Measurements from ENCODE around the gene PHF19. TPM values are rescaled to one million over a fixed set of nuclear protein-coding genes. Genes with fewer than 3 reads are reported as not detected.

Gene PHF19
- total RNA-seq, 5 donors from 2014 or later (not counting 1 experiment from before 2014, with no cell fraction given), result 92.8 to 184 (median 166) TPM

GRCh38 chr9:120922404-120923195 is 45.6 kb upstream of the PHF19 start:
- no peak for ATAC-seq (replicated peaks in 1 of 4)

GRCh38 chr9:120921661-120922181 is 44.7 kb upstream of the PHF19 start:
- H3K36me3 ChIP-seq (ENCODE audit: control insufficient read depth in 2 of 2, extremely low read depth in 1 of 2, insufficient read depth in 1 of 2, low read length in 1 of 2), result peaks cover 11 to 70% of the 10 kb centered on the region in 2 donors
- H3K4me3 ChIP-seq (ENCODE audit: control insufficient read depth in 1 of 2, extremely low read depth in 1 of 2, low read length in 1 of 2), result peak overlapping the region in 1 of 2 donors; percentile 37
- H3K36me3 Mint-ChIP-seq, result peaks cover 75% of the 10 kb centered on the region

More at GRCh38 chr9:120922404-120923195, 45.6 kb upstream of the PHF19 start:
- Histone ChIP-seq H3K4me3 (ENCODE audit: control insufficient read depth in 1 of 2, extremely low read depth in 1 of 2, low read length in 1 of 2) (peak overlapping the region in 1 of 2 donors; percentile 37), H3K27ac (ENCODE audit: low read length) (peak overlapping the region; percentile 99), H3K9me3 (no peaks in the 10 kb centered on the region), H3K4me1 (ENCODE audit: control insufficient read depth in 1 of 2, extremely low read depth in 1 of 2, insufficient read depth in 2 of 2, low read length in 2 of 2) (peaks cover 27 to 97% of the 10 kb centered on the region in 2 experiments), H3K36me3 (ENCODE audit: control insufficient read depth in 2 of 2, extremely low read depth in 1 of 2, insufficient read depth in 1 of 2, low read length in 1 of 2) (peaks cover 11 to 61% of the 10 kb centered on the region in 2 donors), H3K27me3 (replicated peaks in 1 of 2; ENCODE audit: control insufficient read depth in 2 of 2, extremely low read depth in 1 of 2, insufficient read depth in 2 of 2, low read length in 1 of 2) (no peaks in the 10 kb centered on the region)
- Mint-ChIP-seq H3K36me3 (peaks cover 66% of the 10 kb centered on the region), H3K9me3 (peaks cover 0 to 3% (median 0%) of the 10 kb centered on the region in 3 donors), H3K27ac (peak overlapping the region; percentile 98 to 99), H3K27me3 (no peaks in the 10 kb centered on the region), H3K4me1 (peaks cover 91 to 97% (median 93%) of the 10 kb centered on the region in 3 donors), H3K4me3 (peak overlapping the region; percentile 94 to 96 (median 95))
- DNase-seq, result no peak
- CTCF ChIA-PET, result interaction anchor here in 1 of 2 donors (0.5 to 1.9 kb wide), 5 partner anchors 9 to 79 kb away, joined by 3 to 12 read pairs (median 3); no protein-coding TSS in a partner anchor
- WGBS (ENCODE audit: insufficient coverage), result no CpG with 5 or more reads among the region's 7 CpGs
- POLR2A ChIA-PET, result interaction anchor here (0.5 to 1.5 kb wide), 7 partner anchors 9 to 33 kb away, joined by 3 to 4 read pairs (median 3); no protein-coding TSS in a partner anchor

GRCh38 chr9:120920806-120921178 is 43.8 kb upstream of the PHF19 start:
- CTCF ChIA-PET, result interaction anchor here in 1 of 2 donors (0.8 to 1.4 kb wide), 4 partner anchors 10 to 53 kb away, joined by 3 to 4 read pairs (median 4); no protein-coding TSS in a partner anchor
- H3K36me3 Mint-ChIP-seq, result peaks cover 81% of the 10 kb centered on the region
- Histone ChIP-seq H3K4me1 (ENCODE audit: control insufficient read depth in 1 of 2, extremely low read depth in 1 of 2, insufficient read depth in 2 of 2, low read length in 2 of 2) (peaks cover 18 to 95% of the 10 kb centered on the region in 2 experiments), H3K4me3 (ENCODE audit: control insufficient read depth in 1 of 2, extremely low read depth in 1 of 2, low read length in 1 of 2) (peak overlapping the region in 1 of 2 donors; percentile 37), H3K27ac (ENCODE audit: low read length) (peak overlapping the region; percentile 99), H3K9me3 (no peaks in the 10 kb centered on the region), H3K27me3 (replicated peaks in 1 of 2; ENCODE audit: control insufficient read depth in 2 of 2, extremely low read depth in 1 of 2, insufficient read depth in 2 of 2, low read length in 1 of 2) (no peaks in the 10 kb centered on the region), H3K36me3 (ENCODE audit: control insufficient read depth in 2 of 2, extremely low read depth in 1 of 2, insufficient read depth in 1 of 2, low read length in 1 of 2) (peaks cover 11 to 71% of the 10 kb centered on the region in 2 donors)
- peak overlapping the region; percentile 98 to 99 for H3K27ac Mint-ChIP-seq
- ATAC-seq (replicated peaks in 1 of 4), result no peak
- H3K4me3 Mint-ChIP-seq, result peak overlapping the region; percentile 94 to 96 (median 95)
- POLR2A ChIA-PET, result interaction anchor here (1.1 to 1.6 kb wide), 3 partner anchors 10 to 29 kb away, joined by 3 to 6 read pairs (median 5); no protein-coding TSS in a partner anchor
- peaks cover 92 to 97% (median 95%) of the 10 kb centered on the region in 3 donors for H3K4me1 Mint-ChIP-seq
- WGBS (ENCODE audit: insufficient coverage), result no CpG with 5 or more reads among the region's 3 CpGs
- peaks cover 0 to 4% (median 0%) of the 10 kb centered on the region in 3 donors for H3K9me3 Mint-ChIP-seq
- no peak for DNase-seq
- no peaks in the 10 kb centered on the region for H3K27me3 Mint-ChIP-seq

More at GRCh38 chr9:120921661-120922181, 44.7 kb upstream of the PHF19 start:
- DNase-seq (peak in 1 of 35 experiments; percentile 42), ATAC-seq (replicated peaks in 1 of 4) (no peak)
- H3K4me3 Mint-ChIP-seq, result peak overlapping the region; percentile 94 to 96 (median 95)
- no peaks in the 10 kb centered on the region for H3K27me3 Mint-ChIP-seq
- Histone ChIP-seq H3K9me3 (no peaks in the 10 kb centered on the region), H3K27ac (ENCODE audit: low read length) (peak overlapping the region; percentile 99), H3K4me1 (ENCODE audit: control insufficient read depth in 1 of 2, extremely low read depth in 1 of 2, insufficient read depth in 2 of 2, low read length in 2 of 2) (peaks cover 22 to 97% of the 10 kb centered on the region in 2 experiments), H3K27me3 (replicated peaks in 1 of 2; ENCODE audit: control insufficient read depth in 2 of 2, extremely low read depth in 1 of 2, insufficient read depth in 2 of 2, low read length in 1 of 2) (no peaks in the 10 kb centered on the region)
- 37% methylated on average over 5 of the region's 8 CpGs for WGBS (ENCODE audit: insufficient coverage)
- POLR2A ChIA-PET, result interaction anchor here (0.5 to 1.3 kb wide), 7 partner anchors 9 to 31 kb away, joined by 3 to 6 read pairs (median 3); no protein-coding TSS in a partner anchor
- peaks cover 0 to 4% (median 0%) of the 10 kb centered on the region in 3 donors for H3K9me3 Mint-ChIP-seq
- peak overlapping the region; percentile 98 to 99 for H3K27ac Mint-ChIP-seq
- H3K4me1 Mint-ChIP-seq, result peaks cover 92 to 97% (median 93%) of the 10 kb centered on the region in 3 donors
- CTCF ChIA-PET, result interaction anchor here in 1 of 2 donors (1.5 to 1.9 kb wide), 2 partner anchors 10 to 48 kb away, joined by 3 to 12 read pairs; no protein-coding TSS in a partner anchor

GRCh38 chr9:120919843-120920805 is 43.1 kb upstream of the PHF19 start:
- H3K27ac Mint-ChIP-seq, result peak overlapping the region; percentile 98 to 99
- H3K4me3 Mint-ChIP-seq, result peak overlapping the region; percentile 94 to 96 (median 95)
- WGBS (ENCODE audit: insufficient coverage), result 20% methylated on average over 1 of the region's 6 CpGs
- peak in 10 of 35 experiments; percentile 28 to 57 (median 34) for DNase-seq
- no peaks in the 10 kb centered on the region for H3K9me3 ChIP-seq
- peak overlapping the region in 1 of 2 donors; percentile 37 for H3K4me3 ChIP-seq (ENCODE audit: control insufficient read depth in 1 of 2, extremely low read depth in 1 of 2, low read length in 1 of 2)
- CTCF ChIA-PET, result interaction anchor here in 1 of 2 donors (0.6 to 1.6 kb wide), 9 partner anchors 9 to 249 kb away, joined by 3 to 6 read pairs (median 4); no protein-coding TSS in a partner anchor
- H3K27me3 Mint-ChIP-seq, result no peaks in the 10 kb centered on the region
- ATAC-seq (replicated peaks in 1 of 4), result peak; percentile 24 to 35 (median 30)
- peaks cover 11 to 76% of the 10 kb centered on the region in 2 donors for H3K36me3 ChIP-seq (ENCODE audit: control insufficient read depth in 2 of 2, extremely low read depth in 1 of 2, insufficient read depth in 1 of 2, low read length in 1 of 2)
- H3K4me1 Mint-ChIP-seq, result peaks cover 88 to 95% (median 94%) of the 10 kb centered on the region in 3 donors
- POLR2A ChIA-PET, result interaction anchor here (0.5 to 1.9 kb wide), 12 partner anchors 10 to 195 kb away, joined by 3 to 13 read pairs (median 4); no protein-coding TSS in a partner anchor
- no peaks in the 10 kb centered on the region for H3K27me3 ChIP-seq (replicated peaks in 1 of 2; ENCODE audit: control insufficient read depth in 2 of 2, extremely low read depth in 1 of 2, insufficient read depth in 2 of 2, low read length in 1 of 2)
- peak overlapping the region; percentile 99 for H3K27ac ChIP-seq (ENCODE audit: low read length)
- peaks cover 0 to 4% (median 0%) of the 10 kb centered on the region in 3 donors for H3K9me3 Mint-ChIP-seq
- peaks cover 20 to 95% of the 10 kb centered on the region in 2 experiments for H3K4me1 ChIP-seq (ENCODE audit: control insufficient read depth in 1 of 2, extremely low read depth in 1 of 2, insufficient read depth in 2 of 2, low read length in 2 of 2)
- H3K36me3 Mint-ChIP-seq, result peaks cover 81% of the 10 kb centered on the region

GRCh38 chr9:120918931-120919842 is 42.2 kb upstream of the PHF19 start:
- 61% methylated on average over 9 of the region's 20 CpGs for WGBS (ENCODE audit: insufficient coverage)
- DNase-seq (no peak), ATAC-seq (replicated peaks in 1 of 4) (no peak)
- Histone ChIP-seq H3K27me3 (replicated peaks in 1 of 2; ENCODE audit: control insufficient read depth in 2 of 2, extremely low read depth in 1 of 2, insufficient read depth in 2 of 2, low read length in 1 of 2) (no peaks in the 10 kb centered on the region), H3K9me3 (no peaks in the 10 kb centered on the region), H3K4me1 (ENCODE audit: control insufficient read depth in 1 of 2, extremely low read depth in 1 of 2, insufficient read depth in 2 of 2, low read length in 2 of 2) (peaks cover 25 to 95% of the 10 kb centered on the region in 2 experiments), H3K36me3 (ENCODE audit: control insufficient read depth in 2 of 2, extremely low read depth in 1 of 2, insufficient read depth in 1 of 2, low read length in 1 of 2) (peaks cover 11 to 86% of the 10 kb centered on the region in 2 donors), H3K4me3 (ENCODE audit: control insufficient read depth in 1 of 2, extremely low read depth in 1 of 2, low read length in 1 of 2) (peak overlapping the region in 1 of 2 donors; percentile 37), H3K27ac (ENCODE audit: low read length) (peak overlapping the region; percentile 99)
- ChIA-PET POLR2A (interaction anchor here (0.5 to 1.9 kb wide), 9 partner anchors 11 to 196 kb away, joined by 3 to 13 read pairs (median 5); no protein-coding TSS in a partner anchor), CTCF (interaction anchor here in 1 of 2 donors (0.7 to 1.6 kb wide), 6 partner anchors 8 to 50 kb away, joined by 3 to 6 read pairs (median 4); no protein-coding TSS in a partner anchor)
- Mint-ChIP-seq H3K9me3 (peaks cover 0 to 4% (median 0%) of the 10 kb centered on the region in 3 donors), H3K4me1 (peaks cover 88 to 94% (median 93%) of the 10 kb centered on the region in 3 donors), H3K27ac (peak overlapping the region; percentile 98 to 99), H3K4me3 (peak overlapping the region; percentile 94 to 96 (median 95)), H3K27me3 (no peaks in the 10 kb centered on the region), H3K36me3 (peaks cover 81% of the 10 kb centered on the region)

Measured in T-cell (primary cell).